Medulla oblongata (tissue), 1 donor: ENCODE data around the gene C2CD3.
"Not testable (repeated sequence)": the region's sequence is repeated elsewhere in the genome, so short reads cannot be mapped to it uniquely, and the experiment has no call there.

Experiments
- DNase-seq: peaks from one replicate; pipeline ENCODE4 v3.0.0-alpha.2; 2015; ENCODE audit errors: extremely low spot score

The C2CD3 gene

DNA sequence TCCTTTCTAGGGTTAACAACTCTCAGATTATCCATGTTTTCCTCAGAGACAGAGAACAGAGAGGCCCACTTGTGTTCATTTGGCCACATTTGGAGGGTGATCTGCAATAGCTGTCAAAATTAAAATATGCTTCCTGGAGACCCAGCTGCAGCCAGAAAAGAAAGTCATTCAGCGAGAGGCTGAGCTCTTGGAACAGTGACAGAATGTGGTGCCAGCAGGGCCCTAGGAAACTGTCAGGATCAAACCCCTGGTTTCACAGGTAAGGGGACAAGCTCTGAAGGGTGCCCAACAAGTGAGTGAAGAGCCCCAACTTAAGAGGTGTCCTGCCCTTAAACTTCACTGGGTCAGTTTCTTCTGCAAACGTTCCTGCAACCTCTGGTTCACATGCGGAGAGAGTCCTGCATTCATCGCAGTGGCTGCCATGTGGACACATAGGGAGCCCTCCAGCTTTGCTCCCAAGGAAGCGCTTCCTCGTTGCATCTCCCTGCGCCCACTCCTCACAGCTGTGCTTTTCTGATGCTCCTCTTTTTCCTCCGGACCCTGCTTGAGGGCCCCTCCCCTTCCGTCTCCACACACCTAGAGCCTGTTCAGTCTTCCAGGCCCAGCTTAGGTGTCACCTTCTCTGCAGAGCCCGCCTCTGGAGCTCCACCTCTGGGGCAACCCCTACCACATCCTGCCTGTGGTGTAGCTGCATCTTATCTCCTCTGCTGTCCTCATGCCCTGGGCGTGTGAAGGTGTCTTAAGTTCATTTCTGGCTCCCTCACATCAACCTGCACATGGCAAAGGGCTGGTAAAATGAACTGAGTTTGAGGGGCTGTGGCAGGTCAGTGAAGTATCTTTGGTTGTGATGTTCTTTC is 165.8 kb downstream of the C2CD3 start:
- no peak for DNase-seq

DNA sequence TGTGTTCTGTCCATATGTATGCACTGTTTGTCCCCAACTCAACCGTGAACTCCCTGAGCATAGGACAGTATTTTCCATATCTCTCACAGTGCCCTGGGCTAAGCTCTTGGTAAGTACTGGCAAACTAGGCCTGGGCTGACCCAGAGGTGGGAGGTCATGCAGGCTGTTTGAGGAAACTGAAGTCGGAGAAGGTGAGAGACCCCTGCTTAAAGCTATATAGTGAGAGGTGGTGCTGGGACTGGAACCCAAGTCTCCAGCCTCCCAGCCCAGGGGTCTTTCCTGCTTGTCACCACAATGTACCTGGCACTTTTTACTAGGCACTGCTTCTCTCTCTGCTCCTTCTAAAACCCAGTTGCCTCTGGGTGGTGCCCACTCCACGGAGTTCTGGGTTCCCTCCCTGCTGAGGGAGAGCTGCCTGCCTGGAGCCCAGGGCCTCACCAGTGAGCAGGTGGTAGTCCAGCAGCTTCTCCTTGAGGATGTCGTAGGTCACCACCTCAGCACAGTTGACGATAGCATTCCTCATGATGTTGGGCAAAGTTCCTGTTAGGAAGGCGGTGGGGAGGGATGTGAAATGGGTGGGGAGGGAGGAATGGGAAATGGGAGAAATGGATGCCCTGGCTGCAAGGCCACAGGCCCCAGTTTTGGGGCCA is 166.6 kb downstream of the C2CD3 start:
- DNase-seq = no peak

GRCh38 chr11:74002832-74003231 is 168.0 kb downstream of the C2CD3 start:
- no peak for DNase-seq

- no peak for DNase-seq
Measured at GRCh38 chr11:74001822-74002286, 168.9 kb downstream of the C2CD3 start.

DNA sequence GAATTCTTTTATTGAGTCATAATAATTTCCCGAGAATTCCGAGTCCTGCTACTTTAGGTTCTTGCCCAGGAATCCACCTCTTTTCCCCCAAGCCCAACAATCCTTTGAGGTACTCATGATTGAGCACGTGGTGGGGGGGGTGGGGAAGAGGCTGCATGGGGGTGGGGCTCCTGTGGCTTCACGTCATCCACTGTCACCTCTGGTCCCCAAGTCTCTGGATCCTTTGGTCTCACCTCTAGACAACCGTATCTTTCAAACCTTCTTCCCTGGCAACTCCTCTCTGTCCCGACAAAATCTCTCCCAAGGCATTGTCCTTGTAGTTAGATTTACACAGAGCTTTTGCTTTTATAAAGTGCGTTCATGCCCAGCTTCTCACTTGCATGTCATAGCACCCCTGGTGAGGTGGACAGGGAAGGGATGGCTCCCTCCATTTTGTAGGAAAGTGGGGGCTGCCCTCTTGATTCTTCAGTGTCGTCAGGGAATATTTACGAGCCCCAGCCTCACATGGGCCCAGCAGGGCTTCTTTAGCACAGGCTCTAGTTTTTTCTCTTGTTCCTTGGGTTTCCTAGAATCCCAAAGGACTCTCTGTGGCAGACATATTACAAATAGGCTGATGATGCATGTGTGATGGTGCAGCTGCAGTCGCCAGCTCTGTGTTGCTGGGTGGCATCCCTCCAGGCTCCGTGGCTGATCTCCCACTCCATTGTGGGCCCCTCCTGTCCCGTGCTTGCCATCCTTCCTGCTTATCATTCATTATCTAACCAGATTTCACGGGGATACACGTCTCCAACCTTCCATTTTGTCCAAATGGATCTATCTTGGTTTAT is 170.3 kb downstream of the C2CD3 start:
- no peak for DNase-seq

DNA sequence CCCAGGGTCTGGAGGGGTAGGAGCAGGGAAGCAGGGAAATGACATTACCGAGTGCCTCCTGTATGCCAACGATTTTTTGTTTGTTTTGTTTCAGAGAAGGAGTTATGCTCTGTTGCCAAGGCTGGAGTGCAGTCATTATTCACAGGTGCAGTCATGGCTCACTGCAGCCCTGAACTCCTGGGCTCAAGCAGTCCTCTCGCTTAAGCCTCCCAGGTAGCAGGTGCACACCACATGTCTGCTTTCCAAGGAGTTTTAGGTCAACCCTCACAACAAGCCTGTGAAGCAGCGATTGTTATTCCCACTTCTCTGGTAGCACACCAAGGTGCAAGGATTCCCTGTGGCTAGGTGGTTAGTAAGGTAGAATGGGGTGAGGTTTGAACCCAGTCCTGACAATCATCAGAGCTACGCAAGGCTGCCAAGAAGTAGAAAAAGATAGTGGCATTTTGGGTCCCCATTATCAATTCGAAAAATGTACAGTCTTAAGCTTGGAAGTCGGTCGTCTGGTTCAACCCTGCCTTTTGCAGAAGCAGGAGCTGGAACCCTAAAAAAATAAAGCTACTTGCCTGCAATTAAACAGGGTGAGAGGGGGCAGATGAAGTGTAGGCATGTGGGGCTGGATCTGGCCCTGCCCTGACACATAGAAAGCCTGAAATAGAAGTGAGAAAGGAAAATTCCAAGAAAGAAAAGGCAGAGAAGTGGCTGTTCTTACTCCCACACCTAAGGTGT is 171.1 kb downstream of the C2CD3 start:
- DNase-seq = no peak

- DNase-seq = no peak
Measured at GRCh38 chr11:73998846-73999575, 171.8 kb downstream of the C2CD3 start.

- no peak for DNase-seq
Measured at GRCh38 chr11:73997120-73997770, 173.6 kb downstream of the C2CD3 start.

GRCh38 chr11:73996161-73996747 is 174.5 kb downstream of the C2CD3 start:
- no peak for DNase-seq

DNA sequence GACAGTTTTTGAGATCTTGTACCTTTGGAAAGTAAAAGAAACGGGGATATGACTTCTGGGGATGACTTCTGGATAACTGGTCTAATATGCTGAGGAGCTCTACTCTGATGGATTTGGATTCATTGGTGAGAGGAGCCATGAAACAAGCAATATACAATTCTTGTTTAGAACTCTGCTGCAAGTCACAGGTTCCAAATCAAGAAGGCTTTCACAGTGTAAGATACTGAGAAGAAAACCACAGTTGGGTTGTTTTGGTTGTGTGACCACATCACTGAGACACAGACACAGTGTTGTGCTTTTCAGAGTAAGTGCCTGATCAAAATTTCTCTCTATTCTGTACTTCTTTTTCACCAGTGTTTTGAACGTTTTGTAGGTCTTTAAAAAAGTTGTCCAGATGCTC is 175.1 kb downstream of the C2CD3 start:
- no peak for DNase-seq

DNA sequence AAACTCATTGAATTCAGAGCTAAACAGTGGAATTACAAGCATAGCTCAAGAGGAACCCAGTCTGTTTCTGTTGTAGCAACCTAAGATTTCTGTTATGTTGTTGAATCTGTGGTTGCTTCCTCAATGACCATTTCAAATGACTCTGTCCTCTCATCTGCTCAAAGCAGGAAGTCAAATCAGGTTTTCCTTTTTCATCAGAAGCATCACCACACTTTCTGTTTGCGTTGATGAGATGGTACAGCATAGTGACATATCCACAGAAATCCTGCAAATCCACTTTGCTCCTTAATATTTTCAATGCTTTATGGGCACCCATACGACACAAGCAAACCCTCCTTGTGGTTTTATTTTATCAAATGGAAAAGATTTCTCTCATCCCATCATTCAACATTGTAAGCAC is 175.6 kb downstream of the C2CD3 start:
- peak; percentile 55 for DNase-seq

DNA sequence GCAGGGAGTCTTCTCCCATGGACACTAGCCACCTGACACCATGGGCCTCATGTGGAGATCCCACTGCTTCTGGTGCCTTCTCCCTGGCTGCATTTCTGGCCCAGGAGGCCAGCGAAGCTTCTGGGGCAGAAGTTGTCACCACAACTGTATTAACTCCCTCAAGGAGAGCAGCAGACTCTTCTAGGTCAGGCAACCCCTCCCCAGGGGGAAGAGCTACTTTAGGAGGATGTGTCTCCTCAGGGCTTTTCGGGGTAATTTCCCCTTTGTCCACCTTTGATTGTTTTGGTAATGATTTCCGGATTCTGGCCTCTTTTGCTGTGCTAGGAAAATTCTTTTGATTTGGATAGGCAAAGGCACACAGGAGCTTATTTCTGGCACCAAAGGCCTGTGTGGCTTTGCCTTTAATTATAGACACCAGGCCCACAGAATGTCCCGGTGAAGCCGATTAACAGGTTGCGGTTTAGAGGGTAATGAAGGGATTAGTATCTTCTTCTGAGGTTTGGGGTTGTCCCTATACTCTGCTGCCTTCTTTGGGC is 179.3 kb downstream of the C2CD3 start:
- DNase-seq = no peak

GRCh38 chr11:73990730-73991129 is 180.1 kb downstream of the C2CD3 start:
- DNase-seq = no peak

- DNase-seq = no peak
Measured at GRCh38 chr11:73989156-73989555, 181.6 kb downstream of the C2CD3 start.

GRCh38 chr11:73988227-73988626 is 182.6 kb downstream of the C2CD3 start:
- no peak for DNase-seq

- not testable (repeated sequence) for DNase-seq
Measured at GRCh38 chr11:73985661-73986060, 185.1 kb downstream of the C2CD3 start.

GRCh38 chr11:73983741-73984538 is 186.9 kb downstream of the C2CD3 start:
- DNase-seq = no peak

DNA sequence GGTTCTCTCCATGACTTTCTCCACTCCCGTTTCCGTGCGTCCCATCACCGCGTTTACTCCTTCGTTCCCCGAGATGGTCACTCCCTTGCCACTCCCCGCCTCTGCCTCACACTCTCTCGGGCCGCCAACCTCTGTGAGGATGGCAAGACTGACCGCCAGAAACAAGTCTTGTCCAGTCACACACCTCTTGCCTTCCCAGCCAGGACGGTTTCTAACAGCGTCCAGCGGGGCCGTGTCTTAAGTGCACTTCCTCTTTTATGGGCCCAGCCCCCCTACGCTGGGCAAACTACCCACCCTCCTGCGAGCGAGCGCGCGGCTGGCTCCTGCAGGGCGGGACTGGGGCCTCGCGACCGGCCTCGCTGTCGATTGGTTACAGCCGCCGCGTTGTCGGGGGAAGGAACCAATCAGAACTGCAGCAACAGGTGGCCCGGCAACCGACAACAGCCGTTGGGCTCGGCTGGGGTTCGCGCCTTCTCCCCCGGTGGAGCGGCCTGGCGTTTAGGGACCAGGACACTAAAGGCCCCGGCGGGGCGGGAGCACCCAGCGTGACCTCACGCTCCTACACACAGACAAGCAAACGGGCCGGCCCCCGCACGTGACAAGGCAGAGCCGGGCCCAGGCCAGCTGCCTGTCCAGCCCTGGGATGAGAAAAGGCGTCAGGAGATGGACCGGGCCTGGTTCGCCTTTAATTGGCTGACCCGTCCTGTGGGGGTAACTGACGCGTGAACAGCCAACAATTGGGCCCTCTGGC is 187.6 kb downstream of the C2CD3 start:
- peak; percentile 97 for DNase-seq
